Keratinocyte (primary cell): Measurements from ENCODE around the gene TMEM258. TPM values are rescaled to one million over a fixed set of nuclear protein-coding genes. Genes with fewer than 3 reads are reported as not detected.

Experiments
- DNase-seq: peaks from one replicate; pipeline ENCODE4 v3.0.0-alpha.2; 2011; ENCODE audit warnings: low read depth, missing footprints, low spot score
- FAIRE-seq: peaks from 2 replicates; lab custom pipeline; 2011; peaks lifted over from hg19 to GRCh38; lab: Jason Lieb, UNC
- H2AFZ ChIP-seq: 2 replicates; pipeline ENCODE4 v1.6.0; 2012; ENCODE audit warnings: low read length, control low read depth, inconsistent platforms; ENCODE audit not compliant: control insufficient read depth
- H3K27ac ChIP-seq: 2 replicates; pipeline ENCODE4 v1.5.1; 2011; ENCODE audit warnings: low read length; ENCODE audit not compliant: control insufficient read depth, insufficient read depth
- H3K27me3 ChIP-seq: 3 replicates; pipeline ENCODE4 v1.6.0; 2011; ENCODE audit warnings: low read length; ENCODE audit not compliant: control insufficient read depth, insufficient read depth; ENCODE audit errors: extremely low read depth
- H3K36me3 ChIP-seq, 2 experiments: 2 replicates in 1 of 2; 3 replicates in 1 of 2; pipeline ENCODE4 v1.5.1; 2011; ENCODE audit warnings: low read length in 2 of 2, mild to moderate bottlenecking in 1 of 2; ENCODE audit not compliant: control insufficient read depth in 2 of 2, insufficient read depth in 2 of 2; ENCODE audit errors: extremely low read depth in 1 of 2
- H3K4me1 ChIP-seq: 3 replicates; pipeline ENCODE4 v1.5.1; 2011; ENCODE audit warnings: low read length; ENCODE audit not compliant: control insufficient read depth, insufficient read depth; ENCODE audit errors: extremely low read depth
- H3K4me2 ChIP-seq: 3 replicates; pipeline ENCODE4 v1.6.0; 2011; ENCODE audit warnings: low read depth, low read length; ENCODE audit not compliant: control insufficient read depth, insufficient read depth; ENCODE audit errors: extremely low read depth
- H3K4me3 ChIP-seq, 3 experiments: fragments of 200-600 bp in 1 of 3; sonication (generic) in 1 of 3; 2 replicates in 2 of 3; 3 replicates in 1 of 3; pipeline ENCODE4 v1.5.1; 2011 to 2016; ENCODE audit warnings: low read length in 3 of 3, mild to moderate bottlenecking in 3 of 3, control low read depth in 2 of 3, inconsistent platforms in 1 of 3, low read depth in 1 of 3, mixed read lengths in 1 of 3, mixed run types in 1 of 3, moderate library complexity in 1 of 3; ENCODE audit not compliant: control insufficient read depth in 2 of 3, insufficient read depth in 2 of 3; ENCODE audit errors: extremely low read depth in 1 of 3
- H3K79me2 ChIP-seq: 2 replicates; pipeline ENCODE4 v1.6.0; 2012; ENCODE audit warnings: low read length; ENCODE audit not compliant: control insufficient read depth, insufficient read depth
- H3K9ac ChIP-seq: 3 replicates; pipeline ENCODE4 v1.6.0; 2011; ENCODE audit warnings: low read length; ENCODE audit not compliant: control insufficient read depth, insufficient read depth; ENCODE audit errors: extremely low read depth
- H3K9me1 ChIP-seq: 3 replicates; pipeline ENCODE4 v1.6.0; 2011; ENCODE audit warnings: low read length; ENCODE audit not compliant: control insufficient read depth, insufficient read depth; ENCODE audit errors: extremely low read depth
- H3K9me3 ChIP-seq: 2 replicates; pipeline ENCODE4 v1.5.1; 2012; ENCODE audit warnings: low read depth, low read length; ENCODE audit not compliant: control insufficient read depth
- H4K20me1 ChIP-seq: 3 replicates; pipeline ENCODE4 v1.6.0; 2011; ENCODE audit warnings: low read length; ENCODE audit not compliant: control insufficient read depth, insufficient read depth; ENCODE audit errors: extremely low read depth
- EZH2 ChIP-seq: IDR thresholded peaks from one replicate; pipeline ENCODE4 v1.6.1; 2012; ENCODE audit warnings: inconsistent platforms, mild to moderate bottlenecking, low read length, moderate library complexity
- dilution Hi-C: fragments of 300-500 bp; cut with MboI; formaldehyde crosslinking; loops from one replicate; pipeline ENCODE4 v1.7.0; 2020; ENCODE audit warnings: low sequenced_read_pairs; ENCODE audit not compliant: extremely low pct_ligation_motif_present
- polyA plus RNA-seq, 5 experiments: library from polyadenylated mRNA; depleted of rRNA in 3 of 5; stranded (reverse) in 3 of 5; stranded (forward) in 1 of 5; unstranded in 1 of 5; fragments of >200 nt; gene quantifications; 1 replicate in 1 of 5; 2 replicates in 3 of 5; 3 replicates in 1 of 5; pipeline versions ENCODE4 v1.2.1 to v1.2.3, GENCODE V29; 2011 to 2012; ENCODE audit warnings: missing spikeins in 2 of 5, low read depth in 1 of 5, low replicate concordance in 1 of 5
- TF ChIP-seq, protein P1 (sequence below), 3 experiments: IDR thresholded peaks in 1 of 3; conservative IDR thresholded peaks in 1 of 3; optimal IDR thresholded peaks in 1 of 3; 2 replicates in 2 of 3; 3 replicates in 1 of 3; pipeline versions ENCODE3 to v1.5.1; 2011; ENCODE audit warnings: low read length in 3 of 3, mild to moderate bottlenecking in 3 of 3, moderate library complexity in 2 of 3, control low read depth in 1 of 3, inconsistent platforms in 1 of 3; ENCODE audit not compliant: insufficient read depth in 2 of 3; ENCODE audit errors: extremely low read depth in 1 of 3

Gene TMEM258
- polyA plus RNA-seq, 1 donor (not counting 4 experiments of a cell fraction or from before 2014, with no cell fraction given): 249 TPM

DNA sequence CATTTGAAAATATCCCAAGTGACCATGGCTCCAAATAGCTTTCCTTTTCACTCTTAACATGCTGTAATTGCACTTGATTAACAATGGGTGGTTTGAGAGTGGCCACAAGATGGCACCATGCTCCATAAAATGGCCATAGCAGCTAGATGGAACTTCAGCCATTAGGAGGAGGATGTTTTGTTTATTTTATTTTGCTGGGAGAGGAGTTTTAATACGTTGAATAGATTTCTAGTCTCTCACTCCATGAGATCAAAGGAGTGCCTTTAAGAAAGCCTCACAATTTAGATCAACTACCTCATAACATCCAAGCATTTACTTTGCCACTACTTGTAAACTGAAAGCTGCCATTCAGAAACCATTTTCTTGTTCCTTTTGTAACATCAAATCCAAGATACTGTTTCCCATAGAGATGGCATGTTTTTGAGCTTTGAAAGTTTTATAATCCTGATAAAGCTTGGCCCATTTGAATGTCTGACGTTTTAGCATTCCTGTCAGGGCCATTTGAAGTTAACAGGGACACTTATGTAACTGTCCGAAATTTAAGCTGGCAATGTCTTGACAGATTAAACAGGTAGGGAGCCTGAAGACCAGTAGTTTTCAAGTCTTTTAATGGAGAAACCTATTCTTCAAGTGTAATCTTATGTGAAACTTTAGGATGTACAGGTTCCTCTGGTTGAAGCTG is 5.0 kb upstream of the TMEM258 start:
- Histone ChIP-seq H3K4me1 (peaks cover 5% of the 10 kb centered on the region), H3K4me2 (no peak overlapping the region), H4K20me1 (no peaks in the 10 kb centered on the region), H3K9ac (no peak overlapping the region), H3K9me3 (no peaks in the 10 kb centered on the region), H3K27me3 (no peaks in the 10 kb centered on the region), H3K36me3 (peaks cover 7 to 9% of the 10 kb centered on the region in 2 experiments), H3K9me1 (peaks cover under 1% of the 10 kb centered on the region), H3K79me2 (peaks cover 44% of the 10 kb centered on the region), H2AFZ (no peak overlapping the region), H3K27ac (no peak overlapping the region), H3K4me3 (no peak overlapping the region)
- dilution Hi-C loops: no loop called here
- FAIRE-seq (no peak), DNase-seq (no peak)
- TF ChIP-seq, protein P1, sequence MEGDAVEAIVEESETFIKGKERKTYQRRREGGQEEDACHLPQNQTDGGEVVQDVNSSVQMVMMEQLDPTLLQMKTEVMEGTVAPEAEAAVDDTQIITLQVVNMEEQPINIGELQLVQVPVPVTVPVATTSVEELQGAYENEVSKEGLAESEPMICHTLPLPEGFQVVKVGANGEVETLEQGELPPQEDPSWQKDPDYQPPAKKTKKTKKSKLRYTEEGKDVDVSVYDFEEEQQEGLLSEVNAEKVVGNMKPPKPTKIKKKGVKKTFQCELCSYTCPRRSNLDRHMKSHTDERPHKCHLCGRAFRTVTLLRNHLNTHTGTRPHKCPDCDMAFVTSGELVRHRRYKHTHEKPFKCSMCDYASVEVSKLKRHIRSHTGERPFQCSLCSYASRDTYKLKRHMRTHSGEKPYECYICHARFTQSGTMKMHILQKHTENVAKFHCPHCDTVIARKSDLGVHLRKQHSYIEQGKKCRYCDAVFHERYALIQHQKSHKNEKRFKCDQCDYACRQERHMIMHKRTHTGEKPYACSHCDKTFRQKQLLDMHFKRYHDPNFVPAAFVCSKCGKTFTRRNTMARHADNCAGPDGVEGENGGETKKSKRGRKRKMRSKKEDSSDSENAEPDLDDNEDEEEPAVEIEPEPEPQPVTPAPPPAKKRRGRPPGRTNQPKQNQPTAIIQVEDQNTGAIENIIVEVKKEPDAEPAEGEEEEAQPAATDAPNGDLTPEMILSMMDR (optimal IDR thresholded peaks at IDR 0.05 in 1 of 3, IDR thresholded peaks at IDR 0.05 in 1 of 3, conservative IDR thresholded peaks at IDR 0.05 in 1 of 3; ENCODE audit: extremely low read depth in 1 of 3, insufficient read depth in 2 of 3, low read length in 3 of 3): peak; percentile 65 to 88 (median 85)
- TF ChIP-seq EZH2: no peak

DNA sequence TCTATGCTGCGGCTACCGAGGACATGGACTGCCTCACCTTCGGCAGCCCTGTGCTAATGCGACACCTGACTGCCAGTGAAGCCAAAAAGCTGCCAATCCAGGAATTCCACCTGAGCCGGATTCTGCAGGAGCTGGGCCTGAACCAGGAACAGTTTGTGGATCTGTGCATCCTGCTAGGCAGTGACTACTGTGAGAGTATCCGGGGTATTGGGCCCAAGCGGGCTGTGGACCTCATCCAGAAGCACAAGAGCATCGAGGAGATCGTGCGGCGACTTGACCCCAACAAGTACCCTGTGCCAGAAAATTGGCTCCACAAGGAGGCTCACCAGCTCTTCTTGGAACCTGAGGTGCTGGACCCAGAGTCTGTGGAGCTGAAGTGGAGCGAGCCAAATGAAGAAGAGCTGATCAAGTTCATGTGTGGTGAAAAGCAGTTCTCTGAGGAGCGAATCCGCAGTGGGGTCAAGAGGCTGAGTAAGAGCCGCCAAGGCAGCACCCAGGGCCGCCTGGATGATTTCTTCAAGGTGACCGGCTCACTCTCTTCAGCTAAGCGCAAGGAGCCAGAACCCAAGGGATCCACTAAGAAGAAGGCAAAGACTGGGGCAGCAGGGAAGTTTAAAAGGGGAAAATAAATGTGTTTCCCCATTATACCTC is 3.6 kb upstream of the TMEM258 start:
- H3K4me3 ChIP-seq: no peak overlapping the region
- no peaks in the 10 kb centered on the region for H3K9me3 ChIP-seq
- no peak for TF ChIP-seq EZH2
- TF ChIP-seq, protein P1 (optimal IDR thresholded peaks at IDR 0.05 in 1 of 3, IDR thresholded peaks at IDR 0.05 in 1 of 3, conservative IDR thresholded peaks at IDR 0.05 in 1 of 3; ENCODE audit: extremely low read depth in 1 of 3, insufficient read depth in 2 of 3, low read length in 3 of 3): no peak
- no peaks in the 10 kb centered on the region for H3K27me3 ChIP-seq
- no peaks in the 10 kb centered on the region for H3K9me1 ChIP-seq
- H3K36me3 ChIP-seq: peaks cover 5 to 7% of the 10 kb centered on the region in 2 experiments
- H2AFZ ChIP-seq: no peak overlapping the region
- no peak overlapping the region for H3K9ac ChIP-seq
- peaks cover 56% of the 10 kb centered on the region for H3K79me2 ChIP-seq
- DNase-seq: no peak
- dilution Hi-C loops: no loop called here
- no peak overlapping the region for H3K27ac ChIP-seq
- H4K20me1 ChIP-seq: no peaks in the 10 kb centered on the region
- FAIRE-seq: no peak
- peaks cover 11% of the 10 kb centered on the region for H3K4me1 ChIP-seq
- no peak overlapping the region for H3K4me2 ChIP-seq
